ENCODE results near the gene ARMH4. TPM values are rescaled to one million over a fixed set of nuclear protein-coding genes. Genes with fewer than 3 reads are reported as not detected.

The ARMH4 gene
- total RNA-seq, 2 experiments from 2014 or later: 0.06 TPM; not detected in 1

- ChIA-PET POLR2A (no interaction called here), CTCF (interaction anchor here (0.6 kb wide), 1 partner anchor 1190 kb away, joined by 3 read pairs; no protein-coding TSS in a partner anchor)
Measured at GRCh38 chr14:57981817-57982560, 170.0 kb downstream of the ARMH4 start.

- POLR2A ChIA-PET: no interaction called here
- CTCF ChIA-PET: no interaction called here
Measured at GRCh38 chr14:57979376-57980048, 172.5 kb downstream of the ARMH4 start.

- CTCF ChIA-PET: no interaction called here
- POLR2A ChIA-PET: no interaction called here
Measured at GRCh38 chr14:57976701-57977100, 175.3 kb downstream of the ARMH4 start.

GRCh38 chr14:57974896-57975295, 177.1 kb downstream of the ARMH4 start:
- ChIA-PET CTCF (no interaction called here), POLR2A (no interaction called here)

- ChIA-PET POLR2A (no interaction called here), CTCF (no interaction called here)
Measured at GRCh38 chr14:57970594-57970993, 181.4 kb downstream of the ARMH4 start.

GRCh38 chr14:57970175-57970574, 181.8 kb downstream of the ARMH4 start:
- ChIA-PET POLR2A (no interaction called here), CTCF (no interaction called here)

GRCh38 chr14:57963071-57963470, 188.9 kb downstream of the ARMH4 start:
- ChIA-PET POLR2A (no interaction called here), CTCF (no interaction called here)

GRCh38 chr14:57962325-57963035, 189.5 kb downstream of the ARMH4 start:
- ChIA-PET CTCF (no interaction called here), POLR2A (no interaction called here)

GRCh38 chr14:57961786-57962060, 190.3 kb downstream of the ARMH4 start:
- CTCF ChIA-PET: no interaction called here
- POLR2A ChIA-PET: no interaction called here

GRCh38 chr14:57960946-57961785, 190.8 kb downstream of the ARMH4 start:
- CTCF ChIA-PET: no interaction called here
- POLR2A ChIA-PET: no interaction called here

- ChIA-PET POLR2A (no interaction called here), CTCF (no interaction called here)
Measured at GRCh38 chr14:57957441-57957840, 194.6 kb downstream of the ARMH4 start.

Other genes starting within 250 kb of the ARMH4 start
- gene ACTR10, start 47.9 kb upstream of the ARMH4 start, total RNA-seq: 10 to 100 TPM; 32.7 to 35.2 TPM
- gene PSMA3, start 92.6 kb upstream of the ARMH4 start, total RNA-seq: 100 to 1,000 TPM; 357 to 379 TPM
- 10 to 100 TPM; 15.9 to 16.8 TPM for gene ARID4A, start 146.3 kb upstream of the ARMH4 start, total RNA-seq
- gene TOMM20L, start 243.7 kb upstream of the ARMH4 start, total RNA-seq: not detected

All from activated CD8-positive, alpha-beta memory T cell treated with anti-CD3 and anti-CD28 coated beads for 36 hours (primary cell).